ENCODE measurements around the gene KCTD3. TPM values are rescaled to one million over a fixed set of nuclear protein-coding genes. Genes with fewer than 3 reads are reported as not detected.
A peak's percentile ranks its signal among the peaks of the same experiment; 100 is the strongest.

The KCTD3 gene
- total RNA-seq, 1 experiment from 2014 or later, result 34.4 TPM

DNA sequence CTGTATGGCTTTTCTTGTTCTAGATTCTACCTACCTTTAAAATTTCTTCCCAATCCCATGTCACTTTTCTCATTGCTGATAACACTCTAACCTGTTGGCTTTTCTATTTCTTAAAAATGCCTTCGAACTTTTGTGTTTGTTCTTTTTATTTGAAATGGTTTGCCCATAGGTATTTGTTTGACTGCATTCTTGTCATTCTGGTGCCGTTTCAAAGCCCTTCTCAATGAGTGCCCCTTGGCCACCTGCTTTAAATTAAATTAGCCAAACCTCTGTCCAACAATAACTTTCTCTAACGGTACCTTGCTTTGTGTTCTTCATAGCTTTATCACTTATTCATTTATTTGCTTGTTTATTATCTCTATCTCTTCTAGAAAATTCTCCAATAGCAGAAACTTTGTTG is 38.9 kb downstream of the KCTD3 start:
- DNase-seq (ENCODE audit: low read depth), result no peak

DNA sequence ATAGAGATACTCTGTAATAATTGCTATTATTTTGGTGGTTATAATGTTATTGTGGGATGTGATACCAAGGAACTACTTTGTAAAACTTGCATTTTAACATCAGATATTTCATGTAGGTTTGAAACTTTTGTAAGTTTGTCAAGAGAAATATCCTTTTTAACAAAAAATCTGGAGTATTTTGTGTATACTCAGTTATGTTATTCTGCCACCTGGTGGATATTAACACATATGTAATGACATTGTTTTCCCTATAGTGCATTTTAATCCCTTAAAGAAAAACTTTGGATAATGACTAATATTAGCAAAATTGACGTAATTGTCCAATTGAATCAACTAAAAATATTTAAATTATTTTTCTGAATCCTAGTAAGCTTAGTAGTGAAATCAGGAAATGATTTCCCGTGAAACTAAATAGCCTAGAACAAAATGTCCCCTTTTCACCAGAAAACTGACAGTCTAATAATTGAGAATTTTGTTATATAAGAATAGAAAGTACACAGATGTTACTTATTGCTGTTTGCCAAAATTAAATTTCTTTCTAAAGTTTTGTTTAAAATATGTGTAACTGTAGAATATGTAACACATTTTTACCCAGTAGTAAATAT is 39.6 kb downstream of the KCTD3 start:
- DNase-seq (ENCODE audit: low read depth), result peak; percentile 7

DNA sequence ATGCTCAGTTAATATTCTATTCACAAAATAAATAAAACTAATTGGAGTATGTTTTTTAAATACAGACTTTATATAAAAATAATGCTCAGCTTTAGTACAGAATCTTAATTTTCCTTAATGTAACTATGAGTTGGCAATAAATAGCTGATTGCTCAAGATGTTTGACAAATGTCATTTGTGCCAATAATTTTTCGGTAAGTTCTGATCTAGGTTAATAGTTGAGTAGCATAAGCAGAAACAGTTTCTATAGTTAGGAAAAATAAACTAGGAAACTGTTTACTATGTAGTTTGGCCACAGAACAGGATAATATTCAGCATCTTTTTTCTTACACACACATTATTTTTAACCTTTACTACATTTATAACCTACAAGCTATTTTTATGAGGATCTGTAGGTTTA is 40.3 kb downstream of the KCTD3 start:
- DNase-seq (ENCODE audit: low read depth), result no peak

DNA sequence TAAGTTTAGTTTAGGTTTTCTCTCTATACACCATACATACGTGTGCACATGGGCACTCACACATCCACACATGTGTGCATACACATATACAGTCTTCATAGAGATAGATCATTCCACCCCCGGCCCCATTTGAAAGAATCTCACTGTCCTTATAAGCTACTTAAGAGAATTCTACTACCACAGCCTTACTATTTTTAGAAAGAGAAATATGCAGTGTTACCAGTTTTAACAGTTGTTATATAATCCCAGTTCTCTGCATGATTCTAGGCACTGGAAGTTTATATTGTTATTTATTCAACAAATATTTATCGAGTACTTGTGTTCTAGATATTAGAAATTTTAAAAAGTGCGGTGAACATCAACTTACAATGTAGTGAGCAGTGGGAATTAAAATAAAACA is 41.5 kb downstream of the KCTD3 start:
- no peak for DNase-seq (ENCODE audit: low read depth)

DNA sequence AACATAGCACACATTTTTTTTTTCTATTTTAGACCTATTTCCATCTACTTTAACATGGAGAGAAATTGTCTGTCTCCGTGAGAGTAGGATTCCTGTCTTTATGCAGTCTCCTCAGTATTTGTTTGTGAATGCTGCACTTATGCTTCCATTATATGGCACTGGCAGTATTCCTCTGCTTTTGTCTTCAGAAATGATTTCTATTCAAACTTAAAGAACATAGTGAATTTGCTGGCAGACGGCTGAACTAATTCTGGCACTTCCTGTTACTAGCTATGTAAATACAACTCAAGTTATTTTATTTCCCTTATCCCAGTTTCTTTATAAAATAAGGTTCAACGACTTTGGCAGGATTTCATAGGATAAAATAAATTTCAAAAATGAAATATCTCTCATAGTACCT is 45.3 kb downstream of the KCTD3 start:
- DNase-seq (ENCODE audit: low read depth), result no peak

DNA sequence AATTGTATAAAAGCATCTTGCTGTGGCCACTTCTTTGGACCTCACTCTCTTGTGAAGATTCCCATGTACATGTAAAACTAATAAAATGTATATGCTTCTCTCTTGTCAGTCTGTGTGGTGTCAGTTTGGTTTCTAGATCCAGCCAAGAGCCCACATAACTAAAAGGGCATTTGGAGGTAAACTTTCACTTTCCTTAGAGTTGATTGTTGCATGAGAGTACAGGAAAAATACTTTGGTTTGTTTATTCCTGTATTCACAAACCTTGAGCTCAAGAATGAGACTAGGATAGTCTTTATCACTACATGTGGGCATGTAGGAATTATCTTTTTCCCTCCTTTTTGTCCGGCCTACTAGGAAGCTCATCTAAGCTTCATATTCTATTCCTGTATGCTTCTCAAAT is 50.9 kb downstream of the KCTD3 start:
- no peak for DNase-seq (ENCODE audit: low read depth)

DNA sequence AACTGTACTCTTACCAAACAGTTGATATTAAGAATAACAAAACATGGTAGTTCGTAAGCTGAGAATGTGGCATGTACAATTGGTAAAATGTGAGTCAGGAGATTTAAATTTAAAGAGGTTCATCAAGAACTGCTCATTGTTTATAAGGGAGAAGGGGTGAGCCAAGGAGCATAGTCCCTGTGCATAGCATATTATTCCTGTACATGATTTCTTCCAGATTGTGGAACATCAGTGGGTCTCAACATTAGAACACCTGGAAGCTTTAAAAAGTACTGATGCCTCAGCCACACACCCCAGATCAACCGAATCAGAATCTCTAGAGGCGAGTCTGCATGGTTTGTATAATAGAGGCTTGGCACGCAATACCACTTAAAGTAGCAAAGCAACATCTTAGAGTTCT is 56.1 kb downstream of the KCTD3 start:
- DNase-seq (ENCODE audit: low read depth), result no peak

DNA sequence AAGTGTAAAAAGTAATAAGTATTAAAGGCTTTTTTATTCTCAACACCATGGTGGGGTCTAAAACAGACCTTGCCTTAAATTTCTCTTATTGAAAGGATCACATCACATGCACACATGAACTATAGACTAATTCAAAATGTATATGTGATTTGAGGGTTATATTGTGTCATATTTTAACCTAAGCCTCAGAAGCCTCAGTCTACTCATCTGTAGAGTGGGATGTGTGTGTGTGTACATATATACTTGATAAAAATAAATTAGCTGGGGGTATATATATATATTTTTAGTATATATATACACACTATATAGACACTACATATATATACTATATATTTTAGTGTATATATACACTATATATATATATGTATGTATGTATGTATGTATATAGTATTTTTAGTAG is 58.8 kb downstream of the KCTD3 start:
- DNase-seq (ENCODE audit: low read depth), result no peak

DNA sequence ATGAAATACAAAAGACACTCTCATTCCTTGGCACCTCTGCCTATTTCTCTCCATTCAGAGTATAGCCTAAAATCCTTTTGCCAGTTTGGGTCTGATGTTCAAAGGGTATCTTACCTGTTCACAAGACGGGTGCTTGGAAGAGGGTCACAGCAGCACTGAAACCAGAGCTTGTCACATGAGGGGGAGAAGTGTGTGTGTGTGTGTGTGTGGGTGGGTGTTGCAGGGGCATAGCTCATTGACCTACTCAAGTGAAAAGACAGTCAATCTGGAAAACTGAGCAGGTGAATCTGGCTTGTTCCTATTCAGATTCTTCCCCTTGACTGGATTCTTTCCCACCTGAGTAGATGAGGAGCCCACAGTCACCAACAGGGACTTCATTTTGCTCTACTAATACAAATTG is 63.9 kb downstream of the KCTD3 start:
- no peak for DNase-seq (ENCODE audit: low read depth)

DNA sequence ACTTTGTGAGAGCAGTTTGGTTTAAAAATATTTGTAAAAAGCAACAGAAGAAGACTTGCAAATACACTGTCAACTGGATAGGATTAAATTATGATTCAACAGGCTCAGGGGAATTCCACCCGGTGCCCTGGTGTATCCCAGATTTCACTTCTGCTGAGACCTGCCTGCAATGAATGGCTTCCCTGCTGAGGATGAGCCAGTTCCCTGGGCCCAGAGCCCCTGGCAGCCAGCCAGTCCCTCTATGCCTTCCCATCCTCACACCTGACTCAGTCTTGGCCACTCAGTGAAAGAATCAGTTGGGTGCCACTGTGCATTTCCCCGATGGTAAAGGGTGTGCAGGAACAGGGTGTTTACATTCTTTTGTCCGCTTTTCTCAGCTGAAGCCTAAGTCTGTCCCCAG is 64.4 kb downstream of the KCTD3 start:
- DNase-seq (ENCODE audit: low read depth), result peak; percentile 18

DNA sequence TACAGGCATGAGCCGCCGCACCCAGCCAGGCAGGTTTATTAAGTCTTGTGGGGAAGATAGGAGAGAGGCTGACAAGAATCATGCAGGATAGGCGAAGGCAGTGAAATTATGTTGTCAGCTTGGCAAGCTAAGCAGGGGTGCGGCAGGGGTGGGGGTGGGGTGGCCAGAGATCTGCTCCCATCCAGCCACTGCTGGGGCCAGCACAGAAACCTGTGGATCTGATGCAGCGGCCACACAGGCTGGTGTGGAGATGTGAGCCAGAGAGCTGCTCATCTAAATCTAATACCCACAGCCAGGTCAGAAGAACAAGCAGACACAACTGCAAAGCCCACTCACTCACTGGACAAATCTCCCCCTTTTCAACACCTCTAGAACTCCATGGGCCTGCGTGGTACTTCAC is 68.7 kb downstream of the KCTD3 start:
- DNase-seq (ENCODE audit: low read depth), result no peak

DNA sequence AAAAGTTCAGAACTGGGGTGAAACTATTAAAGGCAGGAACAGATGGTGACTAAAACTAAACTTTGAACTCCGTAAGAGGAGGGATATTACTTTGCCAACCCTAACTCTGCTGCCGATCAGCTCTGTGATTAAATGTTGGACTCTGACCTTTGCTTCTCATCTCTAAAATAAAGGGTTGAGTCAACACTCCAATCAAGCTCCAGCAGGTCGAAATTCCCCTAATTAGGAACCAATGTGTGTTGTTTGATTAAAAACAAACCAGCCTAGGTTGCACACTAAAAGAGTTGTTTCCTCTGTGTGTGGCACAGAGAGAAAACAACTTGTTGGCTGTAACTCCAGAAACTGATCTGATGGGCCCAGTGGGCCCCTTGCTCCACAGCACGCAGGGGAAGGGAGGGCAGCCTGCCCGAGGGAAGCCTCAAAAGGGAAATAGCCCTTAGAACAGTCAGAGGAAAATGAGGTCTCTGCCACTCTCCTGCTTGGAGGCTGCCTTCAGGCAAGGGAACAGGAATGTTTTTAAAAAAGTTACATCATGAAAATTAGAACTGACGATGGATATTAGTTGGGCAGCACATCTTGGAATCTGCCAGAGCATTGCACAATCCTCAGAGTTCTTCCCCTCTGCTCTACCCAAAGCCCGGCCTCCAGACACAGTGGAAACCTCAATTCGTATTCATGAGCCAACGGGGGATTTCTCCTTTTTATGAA is 69.3 kb downstream of the KCTD3 start:
- peak; percentile 6 for DNase-seq (ENCODE audit: low read depth)

DNA sequence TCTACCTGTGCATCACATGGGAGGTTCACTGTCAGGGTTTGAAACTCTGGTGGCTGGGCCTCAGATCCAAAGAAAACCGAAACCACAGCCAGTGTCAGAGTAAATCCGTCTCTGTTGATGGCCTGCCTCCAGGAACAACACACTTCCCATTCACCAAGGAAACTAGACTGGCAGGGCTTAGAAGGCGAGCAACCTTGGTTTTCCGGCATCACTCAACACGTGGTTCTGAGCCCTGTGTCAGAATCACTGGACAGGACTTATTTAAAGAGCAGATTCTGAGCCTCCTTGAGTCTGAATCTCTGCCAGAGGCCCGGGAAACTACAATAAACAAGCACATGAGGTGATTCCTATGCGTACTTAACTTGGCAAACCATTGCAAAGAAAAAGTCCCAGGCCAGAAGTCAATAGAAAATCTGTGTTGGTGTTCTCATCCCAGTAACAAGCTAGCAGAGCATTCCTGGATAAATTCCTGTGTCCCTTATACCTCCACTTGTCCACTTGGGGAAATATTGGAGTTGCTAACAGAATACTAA is 70.0 kb downstream of the KCTD3 start:
- peak; percentile 31 for DNase-seq (ENCODE audit: low read depth)

DNA sequence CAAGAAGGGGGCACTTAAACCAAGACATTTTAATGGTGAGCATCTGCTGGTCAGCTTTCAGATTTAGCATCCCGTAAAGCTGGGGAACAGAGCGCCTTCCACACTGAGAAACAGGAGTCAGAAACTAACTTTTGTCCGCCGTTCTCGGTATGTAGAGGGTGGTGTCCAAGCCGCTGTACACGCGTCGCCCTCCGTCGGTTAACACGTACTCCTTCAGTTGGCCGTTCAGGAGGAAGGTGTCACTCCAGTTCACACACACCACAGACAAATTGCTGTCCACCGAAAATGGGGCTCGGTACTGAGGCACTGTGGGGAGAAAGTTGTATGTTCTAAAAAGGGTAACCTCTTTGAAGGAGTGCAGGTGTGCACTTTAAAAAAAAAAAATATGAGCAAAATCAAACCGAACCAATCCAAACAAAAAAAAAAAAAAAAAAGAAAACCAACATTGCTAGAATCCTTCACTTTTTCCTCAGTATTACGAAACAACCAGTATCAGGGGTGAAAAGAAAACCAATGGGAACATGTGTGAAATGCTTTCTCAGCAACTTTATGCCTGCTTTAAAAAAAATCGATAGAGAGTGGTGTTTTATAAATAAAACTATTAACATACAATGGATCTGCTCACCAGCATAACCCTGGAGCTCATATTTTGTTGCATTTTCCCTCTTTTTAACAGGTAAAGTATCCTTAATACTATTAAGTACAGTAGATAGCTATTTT is 73.5 kb downstream of the KCTD3 start:
- DNase-seq (ENCODE audit: low read depth), result no peak

DNA sequence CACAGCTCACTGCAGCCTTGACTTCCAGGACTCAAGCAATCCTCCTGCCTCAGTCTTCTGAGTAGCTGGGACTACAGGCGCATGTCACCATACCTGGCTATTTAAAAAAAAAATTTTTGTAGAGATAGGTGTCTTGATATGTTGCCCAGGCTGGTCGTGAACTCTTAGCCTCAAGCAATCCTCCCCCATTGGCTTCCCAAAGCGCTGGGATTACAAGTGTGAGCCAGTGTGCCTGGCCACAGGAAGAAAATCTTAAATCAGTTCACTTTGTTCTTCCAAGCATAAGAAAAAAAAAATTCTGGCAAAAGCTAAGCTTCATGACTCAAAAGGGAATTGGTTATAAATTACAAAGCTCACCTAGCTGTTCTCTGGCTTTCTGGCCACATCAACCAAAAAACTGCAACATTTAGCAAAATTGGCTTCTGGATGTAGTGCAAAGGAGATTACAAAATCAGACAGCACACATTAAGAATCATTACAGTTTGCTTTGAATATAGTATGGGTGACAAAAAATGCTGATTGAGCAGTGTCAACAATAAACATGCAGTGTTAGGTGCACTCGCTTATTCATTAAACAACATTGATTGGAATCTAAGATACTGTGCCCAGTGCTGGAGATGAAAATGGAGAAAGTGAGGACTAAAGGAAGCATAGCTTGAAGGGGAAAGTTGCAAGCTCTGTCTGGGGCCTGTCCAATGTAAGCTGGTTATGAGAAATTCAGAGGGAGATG is 76.7 kb downstream of the KCTD3 start:
- DNase-seq (ENCODE audit: low read depth), result no peak

DNA sequence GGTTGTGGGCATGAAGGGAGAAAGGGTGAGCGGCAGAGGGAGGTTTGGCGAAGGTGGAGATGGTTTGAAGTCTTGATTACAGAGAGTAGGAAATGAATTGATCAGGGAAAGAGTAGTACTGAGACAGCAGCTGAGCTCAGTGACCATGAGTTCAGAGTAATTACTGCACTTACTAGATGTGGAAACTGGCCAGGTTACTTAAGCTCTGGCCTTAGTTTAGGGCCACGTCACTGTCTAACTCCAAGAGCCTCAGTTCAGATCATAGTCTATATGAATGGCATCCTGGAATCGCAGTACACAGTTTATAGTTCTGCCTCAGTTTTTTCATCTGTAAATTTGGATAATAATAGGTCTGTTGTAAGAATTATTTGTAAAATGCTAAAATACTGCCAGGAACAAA is 78.1 kb downstream of the KCTD3 start:
- DNase-seq (ENCODE audit: low read depth), result no peak

DNA sequence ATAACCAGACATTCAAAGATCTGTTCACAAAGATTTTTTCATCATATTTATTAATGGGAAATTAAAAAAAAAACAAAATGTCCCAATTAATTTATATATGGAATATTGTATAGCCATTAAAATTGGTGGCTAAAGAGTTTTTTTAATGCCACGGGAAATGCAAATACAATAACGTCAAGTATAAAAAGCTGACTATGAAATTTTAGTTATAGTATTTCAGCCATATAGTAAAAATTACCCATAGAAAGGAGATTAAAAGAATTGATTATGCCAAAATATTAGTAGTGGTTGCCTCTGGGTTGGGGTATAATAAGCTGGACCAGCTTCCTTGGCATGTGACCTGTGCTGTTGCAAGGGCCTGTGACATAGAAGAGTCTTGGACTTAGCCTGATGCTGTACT is 78.8 kb downstream of the KCTD3 start:
- no peak for DNase-seq (ENCODE audit: low read depth)

DNA sequence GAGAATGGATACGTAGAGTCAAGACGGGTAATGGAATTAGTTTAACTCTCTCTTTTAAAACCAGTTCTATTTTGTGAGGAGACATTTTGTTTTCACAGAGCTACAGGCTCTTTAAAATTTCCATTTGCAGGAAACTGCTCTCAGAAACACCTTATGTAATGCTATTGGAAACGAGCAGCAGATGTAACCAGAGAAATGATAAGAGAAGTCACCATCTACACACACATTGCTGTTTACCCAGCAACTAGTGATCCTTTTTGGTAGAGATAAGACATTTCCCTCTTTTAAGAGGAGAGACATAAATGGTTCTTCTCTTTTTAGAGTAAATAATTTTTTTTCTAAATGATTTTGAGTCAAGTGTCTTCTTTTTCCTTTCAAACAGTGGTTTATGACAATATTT is 80.6 kb downstream of the KCTD3 start:
- DNase-seq (ENCODE audit: low read depth), result no peak

DNA sequence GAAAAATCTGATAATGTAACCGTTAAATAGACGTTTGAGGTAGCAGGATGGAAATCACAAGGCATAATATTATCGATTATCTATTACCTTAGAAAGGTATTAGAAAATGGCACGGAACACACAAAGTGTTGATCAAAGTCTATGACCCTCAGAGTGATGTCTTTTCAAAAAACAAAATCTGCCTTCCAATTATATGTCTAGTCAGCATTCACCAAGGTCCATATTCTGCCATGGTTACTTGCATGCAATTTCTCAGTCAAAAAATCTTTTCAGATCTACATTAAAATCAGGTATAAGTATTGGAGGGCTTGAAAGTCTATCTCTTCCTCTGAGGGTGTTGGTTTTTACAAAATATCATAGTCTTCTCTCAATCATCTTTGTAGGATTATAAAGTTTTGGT is 81.9 kb downstream of the KCTD3 start:
- DNase-seq (ENCODE audit: low read depth), result no peak

DNA sequence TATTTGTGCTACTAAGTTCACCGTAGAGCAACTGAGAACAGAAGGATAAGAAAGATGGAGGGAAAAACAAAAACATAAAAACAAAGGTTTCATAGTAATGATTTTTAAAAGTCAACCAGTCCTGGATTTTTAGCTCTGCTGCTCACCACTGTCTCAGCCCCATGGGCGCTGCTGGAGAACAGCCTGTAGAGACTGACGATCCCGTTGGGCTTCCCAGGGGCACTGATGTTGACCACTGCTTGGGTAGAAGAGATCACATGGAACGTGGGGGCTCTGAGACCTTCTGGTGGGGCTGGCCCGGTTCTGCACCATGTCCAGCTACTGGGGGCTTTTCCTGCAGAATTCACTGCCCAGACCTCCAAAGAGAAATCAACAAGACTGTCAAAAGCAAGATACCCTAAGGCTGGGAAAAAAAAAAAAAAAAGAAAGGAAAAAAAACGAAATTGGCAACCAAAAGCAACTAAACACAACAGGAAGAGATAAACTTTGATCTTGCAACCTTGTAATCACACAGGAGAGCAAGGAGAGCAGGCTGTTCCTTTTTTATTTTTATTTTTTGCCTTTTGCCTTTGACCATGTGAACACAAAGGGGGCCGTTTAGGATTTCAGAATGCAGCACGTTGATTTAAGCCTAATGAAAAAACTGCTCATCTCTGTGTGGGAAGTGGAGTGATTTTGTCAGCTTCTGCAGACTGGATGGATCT is 83.5 kb downstream of the KCTD3 start:
- no peak for DNase-seq (ENCODE audit: low read depth)

DNA sequence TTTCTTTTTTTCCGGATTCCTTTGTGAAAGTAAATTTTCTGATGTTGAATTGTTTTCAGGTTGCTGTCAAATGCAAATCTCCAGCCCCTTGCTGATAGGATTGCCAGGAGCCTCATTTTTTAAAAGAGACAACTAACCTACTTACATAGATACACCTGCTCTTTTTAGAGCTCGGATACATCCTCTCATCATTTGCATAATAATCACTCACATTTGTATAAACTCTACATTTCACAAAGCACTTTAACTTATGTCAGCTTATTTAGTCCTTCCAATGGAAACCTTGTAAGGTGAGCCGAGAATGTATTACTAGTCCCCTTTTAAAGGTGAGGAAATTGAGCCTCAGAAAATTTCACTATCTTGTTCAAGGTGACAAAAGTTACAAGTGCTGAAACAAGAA is 84.8 kb downstream of the KCTD3 start:
- no peak for DNase-seq (ENCODE audit: low read depth)

DNA sequence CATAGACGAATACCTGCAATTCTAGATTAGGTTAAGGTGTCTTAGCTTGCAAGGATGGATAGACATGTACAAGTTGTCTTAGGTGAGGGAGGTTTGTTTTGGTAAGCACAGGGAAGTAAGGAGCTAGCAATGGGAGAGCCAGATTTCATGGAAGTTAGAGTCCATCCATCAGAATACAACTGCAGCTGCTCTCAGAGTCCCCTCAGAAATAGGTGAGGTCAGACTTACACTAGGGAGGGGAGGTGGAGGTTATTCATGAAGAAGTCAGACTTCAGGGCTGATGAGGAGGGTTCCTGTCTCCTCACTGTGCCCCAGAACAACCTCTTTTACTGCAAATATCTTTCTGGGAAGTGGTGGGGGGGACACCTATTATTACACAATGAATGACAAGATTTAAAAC is 85.3 kb downstream of the KCTD3 start:
- no peak for DNase-seq (ENCODE audit: low read depth)

All from RPMI7951 (cell line).